Psoas muscle (tissue), 8 donors: ENCODE results near the gene ROCK1. TPM values are rescaled to one million over a fixed set of nuclear protein-coding genes. Genes with fewer than 3 reads are reported as not detected.
"Not testable (repeated sequence)": the region's sequence is repeated elsewhere in the genome, so short reads cannot be mapped to it uniquely, and the experiment has no call there.

ENCODE experiments used
- ATAC-seq, 4 donors: fragments of 200-7000 bp; cut with Tn5 transposase; one replicate each; pipeline ENCODE4 v1.9.1; 2020; ENCODE audit warnings: moderate library complexity in 3 of 4, mild to moderate bottlenecking in 2 of 4
- DNase-seq, 2 donors: peaks; one replicate each; pipeline ENCODE4 v3.0.0-alpha.2; 2020
- H3K27ac ChIP-seq: fragments of 200-600 bp; one replicate; pipeline ENCODE4 v1.8.0; 2022
- H3K27me3 ChIP-seq, 3 donors: fragments of 200-600 bp in 1 of 3; one replicate each; pipeline versions ENCODE4 v1.6.1 to v1.8.0; 2013 to 2022; ENCODE audit warnings: low read length in 2 of 3, mild to moderate bottlenecking in 2 of 3, moderate library complexity in 1 of 3; ENCODE audit not compliant: insufficient read depth in 3 of 3
- H3K36me3 ChIP-seq, 2 donors: fragments of 200-600 bp in 1 of 2; one replicate each; pipeline versions ENCODE4 v1.6.1 to v1.8.0; 2013 to 2022; ENCODE audit warnings: low read depth in 1 of 2, mild to moderate bottlenecking in 1 of 2, moderate library complexity in 1 of 2; ENCODE audit not compliant: insufficient read depth in 1 of 2
- H3K4me1 ChIP-seq: fragments of 200-600 bp; one replicate; pipeline ENCODE4 v1.8.0; 2022
- H3K4me3 ChIP-seq: fragments of 200-600 bp; one replicate; pipeline ENCODE4 v1.8.0; 2022; ENCODE audit warnings: mild to moderate bottlenecking
- H3K9me3 ChIP-seq: fragments of 200-600 bp; one replicate; pipeline ENCODE4 v1.8.0; 2022
- CTCF ChIP-seq: fragments of 200-600 bp; IDR thresholded peaks from one replicate; pipeline ENCODE4 v1.8.0; 2022; ENCODE audit warnings: antibody characterized with exemption
- WGBS, 3 donors: extraction: QIAGEN DNeasy Blood & Tissue Kit; methylation state at CpG; one replicate each; pipeline versions ENCODE4 v1.1.6 to v1.1.7; 2013; 5-methylcytosine and 5-hydroxymethylcytosine counted together
- intact Hi-C, 2 donors: fragments of 100-400 bp; cut with DNase I; formaldehyde crosslinking; loops; one replicate each; pipeline versions ENCODE4 v1.11.0 to v1.14.2; 2022
- polyA plus RNA-seq, 3 donors: library from polyadenylated mRNA; stranded (reverse); fragments of 200-250 nt; gene quantifications; one replicate each; pipeline ENCODE4 v1.2.3, GENCODE V29; 2013
- total RNA-seq, 4 donors: library from RNA; stranded (reverse); fragmentation: NEBNext Ultra II Directional in 2 of 4; extraction: Animal tissue kit (Norgen Biotek cat#: 25700) in 2 of 4; gene quantifications; one replicate each; pipeline versions ENCODE4 v1.2.1 to v1.2.4, GENCODE V29; 2021 to 2023
- donor health status: healthy with polysubstance abuse.
- donor health status: DM: no; HTN: no; CAD: no; lungs with moderate emphysema.
- donor health status: Bipolar disorder and iron deficiency.
- donor health status: healthy.
- donor health status: DM: yes; HTN: yes; CAD: no.
- donor health status: DM: no; HTN: no; CAD: no.
- donor health status: DM: no; HTN: no; CAD: no.
- donor health status: DM: yes; HTN: yes; CAD: no.

ROCK1 gene
- total and polyA plus RNA-seq, 7 donors = 4.9 to 16.0 (median 13.5) TPM

- no peaks in the 10 kb centered on the region for H3K9me3 ChIP-seq
- H3K27ac ChIP-seq = no peak overlapping the region
- DNase-seq (no peak), ATAC-seq (no peak)
- WGBS, 3 donors = 94 to 98% (median 97%) methylated on average over 2 of the region's 2 CpGs
- peaks cover 0 to 62% of the 10 kb centered on the region in 2 donors for H3K36me3 ChIP-seq
- no peaks in the 10 kb centered on the region for H3K27me3 ChIP-seq
- no peak overlapping the region for H3K4me3 ChIP-seq
- no peaks in the 10 kb centered on the region for H3K4me1 ChIP-seq
- no peak for TF ChIP-seq CTCF
- intact Hi-C loops = no loop called here
Observed at GRCh38 chr18:21040466-21040865, 71.1 kb downstream of the ROCK1 start.

GRCh38 chr18:21038201-21038600, 73.4 kb downstream of the ROCK1 start:
- intact Hi-C loops = loop anchor here in 1 of 2 donors (10.0 kb wide), 1 partner anchor 53 kb away; no protein-coding TSS in a partner anchor
- ATAC-seq (no peak), DNase-seq (no peak)
- no peak overlapping the region for H3K27ac ChIP-seq
- no peak for TF ChIP-seq CTCF
- H3K4me1 ChIP-seq = no peaks in the 10 kb centered on the region
- peaks cover 0 to 49% of the 10 kb centered on the region in 2 donors for H3K36me3 ChIP-seq
- H3K9me3 ChIP-seq = no peaks in the 10 kb centered on the region
- H3K4me3 ChIP-seq = no peak overlapping the region
- H3K27me3 ChIP-seq = no peaks in the 10 kb centered on the region

- ATAC-seq = no peak
- TF ChIP-seq CTCF = no peak
Observed at GRCh38 chr18:21031845-21032244, 79.8 kb downstream of the ROCK1 start.

GRCh38 chr18:21018257-21018656, 93.4 kb downstream of the ROCK1 start:
- ATAC-seq, H3K9me3 ChIP-seq, H3K4me3 ChIP-seq, H3K4me1 ChIP-seq, H3K27ac ChIP-seq, DNase-seq, H3K27me3 ChIP-seq, intact Hi-C loops: not testable (repeated sequence)
- WGBS, 3 donors = 98% methylated on average over 13 of the region's 13 CpGs
- H3K36me3 ChIP-seq = peaks cover 0 to 85% of the 10 kb centered on the region in 2 donors

More at GRCh38 chr18:21031845-21032244, 79.8 kb downstream of the ROCK1 start:
- intact Hi-C loops = loop anchor here in 1 of 2 donors (10.0 kb wide), 1 partner anchor 47 kb away; no protein-coding TSS in a partner anchor
- DNase-seq = no peak
- no peak overlapping the region for H3K27ac ChIP-seq
- H3K27me3 ChIP-seq = no peaks in the 10 kb centered on the region
- no peaks in the 10 kb centered on the region for H3K4me1 ChIP-seq
- H3K9me3 ChIP-seq = peaks cover 4% of the 10 kb centered on the region
- H3K36me3 ChIP-seq = peaks cover 0 to 32% of the 10 kb centered on the region in 2 donors
- H3K4me3 ChIP-seq = no peak overlapping the region

DNA sequence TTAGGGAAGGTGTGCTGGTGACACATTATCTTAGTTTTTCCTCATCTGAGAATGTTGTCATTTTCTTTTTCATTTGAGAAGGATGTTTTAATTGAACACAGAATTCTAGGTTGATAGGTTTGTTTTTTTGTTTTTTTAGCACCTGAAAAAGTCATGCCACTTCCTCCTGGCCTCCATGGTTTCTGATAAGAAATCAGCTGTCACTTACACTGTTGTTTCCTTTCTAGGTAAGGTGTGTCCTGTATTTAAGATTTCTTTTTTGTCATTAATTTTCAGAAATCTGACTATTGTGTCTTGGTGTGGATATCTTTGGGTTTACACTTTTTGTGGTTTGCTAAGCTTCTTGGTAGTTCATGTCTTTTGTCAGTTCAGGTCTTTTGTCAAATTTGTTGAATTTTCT, 99.3 kb downstream of the ROCK1 start:
- H3K36me3 ChIP-seq = peaks cover 0 to 68% of the 10 kb centered on the region in 2 donors
- intact Hi-C loops = no loop called here
- no peaks in the 10 kb centered on the region for H3K4me1 ChIP-seq
- no peak overlapping the region for H3K4me3 ChIP-seq
- ATAC-seq (no peak), DNase-seq (no peak)
- no peak overlapping the region for H3K27ac ChIP-seq
- H3K9me3 ChIP-seq = no peaks in the 10 kb centered on the region
- TF ChIP-seq CTCF = no peak
- no peaks in the 10 kb centered on the region for H3K27me3 ChIP-seq
